Lower leg skin (tissue), 3 donors: Measurements from ENCODE around the gene RALGDS.

Experiments
- POLR2A ChIP-seq, 2 donors: fragments of 450-650 bp; IDR thresholded peaks; one replicate each; pipeline ENCODE4 v1.6.1; 2016 to 2017; ENCODE audit warnings: antibody characterized with exemption in 2 of 2, mild to moderate bottlenecking in 1 of 2, moderate library complexity in 1 of 2
- TF ChIP-seq, protein P1 (sequence below), 3 donors: fragments of 450-650 bp; IDR thresholded peaks; one replicate each; pipeline ENCODE4 v1.5.1; 2016; ENCODE audit warnings: antibody characterized with exemption in 3 of 3, mild to moderate bottlenecking in 3 of 3, moderate library complexity in 2 of 3

GRCh38 chr9:133122935-133123611, 2.0 kb upstream of the RALGDS start:
- TF ChIP-seq, protein P1, sequence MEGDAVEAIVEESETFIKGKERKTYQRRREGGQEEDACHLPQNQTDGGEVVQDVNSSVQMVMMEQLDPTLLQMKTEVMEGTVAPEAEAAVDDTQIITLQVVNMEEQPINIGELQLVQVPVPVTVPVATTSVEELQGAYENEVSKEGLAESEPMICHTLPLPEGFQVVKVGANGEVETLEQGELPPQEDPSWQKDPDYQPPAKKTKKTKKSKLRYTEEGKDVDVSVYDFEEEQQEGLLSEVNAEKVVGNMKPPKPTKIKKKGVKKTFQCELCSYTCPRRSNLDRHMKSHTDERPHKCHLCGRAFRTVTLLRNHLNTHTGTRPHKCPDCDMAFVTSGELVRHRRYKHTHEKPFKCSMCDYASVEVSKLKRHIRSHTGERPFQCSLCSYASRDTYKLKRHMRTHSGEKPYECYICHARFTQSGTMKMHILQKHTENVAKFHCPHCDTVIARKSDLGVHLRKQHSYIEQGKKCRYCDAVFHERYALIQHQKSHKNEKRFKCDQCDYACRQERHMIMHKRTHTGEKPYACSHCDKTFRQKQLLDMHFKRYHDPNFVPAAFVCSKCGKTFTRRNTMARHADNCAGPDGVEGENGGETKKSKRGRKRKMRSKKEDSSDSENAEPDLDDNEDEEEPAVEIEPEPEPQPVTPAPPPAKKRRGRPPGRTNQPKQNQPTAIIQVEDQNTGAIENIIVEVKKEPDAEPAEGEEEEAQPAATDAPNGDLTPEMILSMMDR (IDR thresholded peaks at IDR 0.05) = no peak
- TF ChIP-seq POLR2A (IDR thresholded peaks at IDR 0.05) = no peak
